ENCODE results near the gene CALCOCO1.

DNA sequence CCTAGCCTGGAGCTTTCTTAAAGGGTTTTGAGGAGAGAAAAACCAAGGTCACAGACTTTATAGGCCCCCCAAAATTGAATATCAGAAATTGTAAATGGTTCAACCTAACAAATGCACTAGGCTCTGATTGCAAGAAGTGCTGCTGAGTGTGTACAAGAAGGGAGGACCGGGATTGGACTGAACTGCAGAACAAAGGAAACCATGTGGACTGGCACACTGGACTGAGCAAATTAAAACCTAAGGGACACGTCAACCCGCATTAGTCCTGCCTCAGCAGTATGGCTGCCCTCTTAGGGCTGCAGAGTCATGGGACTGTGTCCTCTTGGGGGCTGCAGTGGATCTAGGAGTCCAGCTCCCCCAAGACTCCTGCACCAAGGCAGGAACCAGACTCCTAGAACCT, 25.4 kb upstream of the CALCOCO1 start:
- TF ChIP-seq CTCF (IDR thresholded peaks at IDR 0.05; ENCODE audit: poor library complexity, severe bottlenecking) (no peak), SMC3 (conservative IDR thresholded peaks at IDR 0.05; ENCODE audit: poor library complexity) (no peak), MXI1 (conservative IDR thresholded peaks at IDR 0.05; ENCODE audit: poor library complexity, severe bottlenecking) (no peak), POLR2AphosphoS5 (IDR thresholded peaks at IDR 0.05) (no peak), EZH2 (IDR thresholded peaks at IDR 0.05; ENCODE audit: borderline replicate concordance, insufficient read depth, low read length, poor library complexity, severe bottlenecking) (no peak)
- TF ChIP-seq, protein P1, sequence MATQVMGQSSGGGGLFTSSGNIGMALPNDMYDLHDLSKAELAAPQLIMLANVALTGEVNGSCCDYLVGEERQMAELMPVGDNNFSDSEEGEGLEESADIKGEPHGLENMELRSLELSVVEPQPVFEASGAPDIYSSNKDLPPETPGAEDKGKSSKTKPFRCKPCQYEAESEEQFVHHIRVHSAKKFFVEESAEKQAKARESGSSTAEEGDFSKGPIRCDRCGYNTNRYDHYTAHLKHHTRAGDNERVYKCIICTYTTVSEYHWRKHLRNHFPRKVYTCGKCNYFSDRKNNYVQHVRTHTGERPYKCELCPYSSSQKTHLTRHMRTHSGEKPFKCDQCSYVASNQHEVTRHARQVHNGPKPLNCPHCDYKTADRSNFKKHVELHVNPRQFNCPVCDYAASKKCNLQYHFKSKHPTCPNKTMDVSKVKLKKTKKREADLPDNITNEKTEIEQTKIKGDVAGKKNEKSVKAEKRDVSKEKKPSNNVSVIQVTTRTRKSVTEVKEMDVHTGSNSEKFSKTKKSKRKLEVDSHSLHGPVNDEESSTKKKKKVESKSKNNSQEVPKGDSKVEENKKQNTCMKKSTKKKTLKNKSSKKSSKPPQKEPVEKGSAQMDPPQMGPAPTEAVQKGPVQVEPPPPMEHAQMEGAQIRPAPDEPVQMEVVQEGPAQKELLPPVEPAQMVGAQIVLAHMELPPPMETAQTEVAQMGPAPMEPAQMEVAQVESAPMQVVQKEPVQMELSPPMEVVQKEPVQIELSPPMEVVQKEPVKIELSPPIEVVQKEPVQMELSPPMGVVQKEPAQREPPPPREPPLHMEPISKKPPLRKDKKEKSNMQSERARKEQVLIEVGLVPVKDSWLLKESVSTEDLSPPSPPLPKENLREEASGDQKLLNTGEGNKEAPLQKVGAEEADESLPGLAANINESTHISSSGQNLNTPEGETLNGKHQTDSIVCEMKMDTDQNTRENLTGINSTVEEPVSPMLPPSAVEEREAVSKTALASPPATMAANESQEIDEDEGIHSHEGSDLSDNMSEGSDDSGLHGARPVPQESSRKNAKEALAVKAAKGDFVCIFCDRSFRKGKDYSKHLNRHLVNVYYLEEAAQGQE (IDR thresholded peaks at IDR 0.05; ENCODE audit: borderline replicate concordance) = no peak

Data from neural cell (in vitro differentiated cells).